Gastrocnemius medialis (tissue), 4 donors: ENCODE measurements around the gene EEFSEC. TPM values are rescaled to one million over a fixed set of nuclear protein-coding genes. Genes with fewer than 3 reads are reported as not detected.

ENCODE experiments used
- ATAC-seq, 2 donors: fragments of 150-250 bp; one replicate each; pipeline ENCODE4 v1.9.1; 2016
- DNase-seq, 2 donors: peaks; one replicate each; pipeline ENCODE4 v3.0.0-alpha.2; 2019
- H3K27ac ChIP-seq, 4 donors: fragments of 200-600 bp; sonication (generic); 1 replicate in 1 of 4; 2 replicates in 3 of 4; pipeline ENCODE4 v1.5.1; 2016 to 2018; ENCODE audit warnings: mild to moderate bottlenecking in 2 of 4, moderate library complexity in 1 of 4
- H3K27me3 ChIP-seq, 3 donors: fragments of 200-600 bp; sonication (generic) in 2 of 3; 1 replicate in 1 of 3; 2 replicates in 2 of 3; pipeline versions ENCODE4 v1.5.1 to v1.6.0; 2016 to 2019; ENCODE audit warnings: mild to moderate bottlenecking in 1 of 3, moderate library complexity in 1 of 3
- H3K36me3 ChIP-seq, 2 donors: fragments of 200-600 bp; sonication (generic) in 1 of 2; one replicate each; pipeline ENCODE4 v1.5.1; 2017 to 2018
- H3K4me1 ChIP-seq, 2 donors: fragments of 200-600 bp; sonication (generic) in 1 of 2; one replicate each; pipeline ENCODE4 v1.5.1; 2016 to 2017; ENCODE audit warnings: mild to moderate bottlenecking in 2 of 2
- H3K4me3 ChIP-seq, 4 donors: fragments of 200-600 bp; sonication (generic) in 3 of 4; 1 replicate in 1 of 4; 2 replicates in 3 of 4; pipeline ENCODE4 v1.5.1; 2016 to 2019; ENCODE audit warnings: mild to moderate bottlenecking in 2 of 4
- H3K9me3 ChIP-seq, 3 donors: fragments of 200-600 bp; sonication (generic) in 2 of 3; 1 replicate in 1 of 3; 2 replicates in 2 of 3; pipeline ENCODE4 v1.5.1; 2016 to 2019
- CTCF ChIP-seq, 5 experiments: fragments of 450-650 bp in 3 of 5; fragments of 200-600 bp in 2 of 5; sonication (generic) in 2 of 5; IDR thresholded peaks in 4 of 5; conservative IDR thresholded peaks in 1 of 5; 1 replicate in 4 of 5; 2 replicates in 1 of 5; pipeline ENCODE4 v1.5.1; 2016 to 2019; ENCODE audit warnings: antibody characterized with exemption in 5 of 5, mild to moderate bottlenecking in 3 of 5, moderate library complexity in 3 of 5
- POLR2A ChIP-seq, 2 donors: fragments of 450-650 bp; IDR thresholded peaks; one replicate each; pipeline ENCODE4 v1.6.1; 2017; ENCODE audit warnings: antibody characterized with exemption in 2 of 2, mild to moderate bottlenecking in 2 of 2, moderate library complexity in 2 of 2
- in situ Hi-C, 4 donors: fragments of 200-750 bp; cut with MboI; loops; one replicate each; pipeline versions ENCODE4 v1.15.0 to v1.8.0; 2017; ENCODE audit warnings: low sequenced_read_pairs in 4 of 4
- intact Hi-C: fragments of 100-400 bp; cut with DNase I; formaldehyde crosslinking; loops from one replicate; pipeline ENCODE4 v1.15.1; 2023; ENCODE audit warnings: low total_unique reads
- total RNA-seq, 4 donors: library from RNA; depleted of rRNA; stranded (reverse); fragments of >200 nt; gene quantifications; one replicate each; pipeline versions ENCODE4 v1.1.0 to v1.2.3, GENCODE V29; 2016

EEFSEC gene
- 10 to 100 TPM; 21.0 to 29.4 (median 23.4) TPM for total RNA-seq

GRCh38 chr3:128153156-128154041 is at the start of gene EEFSEC:
Gene EEFSEC, plus strand, starts transcription at chr3:128153481. Its CDS starts 27 bp downstream, at chr3:128153508.
- H3K9me3 ChIP-seq, result no peaks in the 10 kb centered on the region
- H3K4me3 ChIP-seq, result peak within 1 kb of the TSS; percentile 74 to 91 (median 84)
- no peak for TF ChIP-seq CTCF (IDR thresholded peaks at IDR 0.05 in 4 of 5, conservative IDR thresholded peaks at IDR 0.05 in 1 of 5)
- peak; percentile 65 to 75 for TF ChIP-seq POLR2A (IDR thresholded peaks at IDR 0.05)
- peak within 1 kb of the TSS; percentile 81 to 90 (median 88) for H3K27ac ChIP-seq
- peak; percentile 63 to 68 for DNase-seq
- H3K27me3 ChIP-seq, result no peaks in the 10 kb centered on the region
- H3K4me1 ChIP-seq, result peaks cover 18 to 25% of the 10 kb centered on the region in 2 donors
- in situ Hi-C loops (no loop called here), intact Hi-C loops (loop anchor here (1.0 kb wide), 1 partner anchor 30 kb away; the partner anchor contains the start of gene RUVBL1)
- ATAC-seq, result peak; percentile 91 to 96
- peaks cover 0 to 17% of the 10 kb centered on the region in 2 donors for H3K36me3 ChIP-seq

GRCh38 chr3:128107834-128108233 is 45.4 kb upstream of the EEFSEC start:
- intact Hi-C loops (no loop called here), in situ Hi-C loops (no loop called here)
- Histone ChIP-seq H3K4me1 (peaks cover 0 to 6% of the 10 kb centered on the region in 2 donors), H3K4me3 (no peak overlapping the region), H3K9me3 (no peaks in the 10 kb centered on the region), H3K27ac (no peak overlapping the region), H3K27me3 (no peaks in the 10 kb centered on the region), H3K36me3 (peaks cover 0 to 14% of the 10 kb centered on the region in 2 donors)
- ATAC-seq (peak in 1 of 2 donors; percentile 51), DNase-seq (no peak)
- TF ChIP-seq POLR2A (IDR thresholded peaks at IDR 0.05) (no peak), CTCF (IDR thresholded peaks at IDR 0.05 in 4 of 5, conservative IDR thresholded peaks at IDR 0.05 in 1 of 5) (no peak)

GRCh38 chr3:128111147-128111546 is 42.1 kb upstream of the EEFSEC start:
- H3K36me3 ChIP-seq, result peaks cover 0 to 15% of the 10 kb centered on the region in 2 donors
- peaks cover 0 to 6% of the 10 kb centered on the region in 2 donors for H3K4me1 ChIP-seq
- H3K27me3 ChIP-seq, result no peaks in the 10 kb centered on the region
- intact Hi-C loops, result no loop called here
- in situ Hi-C loops, result no loop called here
- H3K4me3 ChIP-seq, result no peak overlapping the region
- no peak overlapping the region for H3K27ac ChIP-seq
- no peak for DNase-seq
- TF ChIP-seq POLR2A (IDR thresholded peaks at IDR 0.05), result no peak
- no peak for TF ChIP-seq CTCF (IDR thresholded peaks at IDR 0.05 in 4 of 5, conservative IDR thresholded peaks at IDR 0.05 in 1 of 5)
- no peak for ATAC-seq
- H3K9me3 ChIP-seq, result no peaks in the 10 kb centered on the region

GRCh38 chr3:128112357-128112968 is 40.8 kb upstream of the EEFSEC start:
- peaks cover 0 to 15% of the 10 kb centered on the region in 2 donors for H3K36me3 ChIP-seq
- no peak for DNase-seq
- no peaks in the 10 kb centered on the region for H3K9me3 ChIP-seq
- in situ Hi-C loops (no loop called here), intact Hi-C loops (no loop called here)
- no peak overlapping the region for H3K27ac ChIP-seq
- no peak overlapping the region for H3K4me3 ChIP-seq
- H3K4me1 ChIP-seq, result peaks cover 0 to 6% of the 10 kb centered on the region in 2 donors
- no peaks in the 10 kb centered on the region for H3K27me3 ChIP-seq
- no peak for ATAC-seq
- no peak for TF ChIP-seq POLR2A (IDR thresholded peaks at IDR 0.05)
